Suprapubic skin (tissue), 4 donors: Measurements from ENCODE around the gene MATR3.

Experiments used
- CTCF ChIP-seq, 2 donors: fragments of 200-600 bp in 1 of 2; fragments of 450-650 bp in 1 of 2; sonication (generic) in 1 of 2; IDR thresholded peaks; one replicate each; pipeline ENCODE4 v1.5.1; 2016 to 2019; ENCODE audit warnings: antibody characterized with exemption in 2 of 2, mild to moderate bottlenecking in 1 of 2, moderate library complexity in 1 of 2
- EP300 ChIP-seq: sonication (generic); formaldehyde crosslinking; IDR thresholded peaks from one replicate; pipeline ENCODE4 v1.6.1; 2017; ENCODE audit warnings: antibody characterized with exemption
- POLR2AphosphoS5 ChIP-seq, 3 donors: sonication (generic); formaldehyde crosslinking; IDR thresholded peaks; one replicate each; pipeline ENCODE4 v1.6.1; 2017; ENCODE audit warnings: antibody characterized with exemption in 3 of 3

GRCh38 chr5:139245637-139246339 is 47.8 kb upstream of the MATR3 start:
- no peak for TF ChIP-seq POLR2AphosphoS5 (IDR thresholded peaks at IDR 0.05)
- TF ChIP-seq CTCF (IDR thresholded peaks at IDR 0.05): no peak
- TF ChIP-seq EP300: no peak
